ENCODE measurements around the gene NPTX2.

DNA sequence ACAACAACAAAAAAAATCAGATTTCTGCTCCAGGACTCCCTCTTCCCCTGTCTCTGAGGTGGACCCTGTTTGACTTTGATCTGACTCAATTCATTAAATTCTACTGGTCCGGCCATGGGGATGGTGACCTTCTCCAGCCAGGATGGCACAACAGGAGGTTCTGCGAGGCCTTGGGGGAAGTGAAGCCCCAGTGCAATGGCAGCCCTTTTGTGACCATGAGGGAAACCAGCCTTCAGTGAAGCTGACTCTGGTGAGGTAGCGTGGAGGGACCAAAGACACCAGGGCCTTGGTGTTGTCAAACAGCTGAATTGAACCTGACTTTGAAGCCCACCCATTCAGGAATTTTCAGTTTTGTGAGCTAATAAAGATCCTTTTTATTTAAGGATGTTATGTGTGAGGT lies 44.5 kb downstream of the NPTX2 start:
- TF ChIP-seq, protein P1, sequence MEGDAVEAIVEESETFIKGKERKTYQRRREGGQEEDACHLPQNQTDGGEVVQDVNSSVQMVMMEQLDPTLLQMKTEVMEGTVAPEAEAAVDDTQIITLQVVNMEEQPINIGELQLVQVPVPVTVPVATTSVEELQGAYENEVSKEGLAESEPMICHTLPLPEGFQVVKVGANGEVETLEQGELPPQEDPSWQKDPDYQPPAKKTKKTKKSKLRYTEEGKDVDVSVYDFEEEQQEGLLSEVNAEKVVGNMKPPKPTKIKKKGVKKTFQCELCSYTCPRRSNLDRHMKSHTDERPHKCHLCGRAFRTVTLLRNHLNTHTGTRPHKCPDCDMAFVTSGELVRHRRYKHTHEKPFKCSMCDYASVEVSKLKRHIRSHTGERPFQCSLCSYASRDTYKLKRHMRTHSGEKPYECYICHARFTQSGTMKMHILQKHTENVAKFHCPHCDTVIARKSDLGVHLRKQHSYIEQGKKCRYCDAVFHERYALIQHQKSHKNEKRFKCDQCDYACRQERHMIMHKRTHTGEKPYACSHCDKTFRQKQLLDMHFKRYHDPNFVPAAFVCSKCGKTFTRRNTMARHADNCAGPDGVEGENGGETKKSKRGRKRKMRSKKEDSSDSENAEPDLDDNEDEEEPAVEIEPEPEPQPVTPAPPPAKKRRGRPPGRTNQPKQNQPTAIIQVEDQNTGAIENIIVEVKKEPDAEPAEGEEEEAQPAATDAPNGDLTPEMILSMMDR (IDR thresholded peaks at IDR 0.05) = no peak
- no peak for TF ChIP-seq POLR2A (IDR thresholded peaks at IDR 0.05)
- no peak for TF ChIP-seq EP300 (IDR thresholded peaks at IDR 0.05)
